Erythroblast (primary cell): ENCODE results near the gene SLCO1A2.

Experiments
- GATA1 ChIP-seq: IDR thresholded peaks from 2 replicates; pipeline ENCODE4 v1.6.1; 2011; ENCODE audit warnings: low read depth, mild to moderate bottlenecking, control low read depth, low read length, moderate library complexity
- POLR2A ChIP-seq: IDR thresholded peaks from 2 replicates; pipeline ENCODE4 v1.6.1; 2011; ENCODE audit warnings: mild to moderate bottlenecking, low read length

- TF ChIP-seq POLR2A (no peak), GATA1 (no peak)
Measured at GRCh38 chr12:21308785-21309184, 25.9 kb downstream of the SLCO1A2 start.
